Natural killer cell treated with Interleukin-12 subunit alpha and Interleukin-12 subunit beta and Interleukin-15 and Interleukin-18, amount 100 ng/mL, for 72 hours (primary cell): ENCODE results near the gene DOHH. TPM values are rescaled to one million over a fixed set of nuclear protein-coding genes. Genes with fewer than 3 reads are reported as not detected.
A peak's percentile ranks its signal among the peaks of the same experiment; 100 is the strongest.
"Not testable (repeated sequence)": the region's sequence is repeated elsewhere in the genome, so short reads cannot be mapped to it uniquely, and the experiment has no call there.

Source experiments
- ATAC-seq, 2 donors: fragments of 150-1000 bp; cut with Tn5 transposase in 1 of 2; sonication (Bioruptor Pico), chemical (Tn5 transposase) in 1 of 2; 2 replicates each; pipeline ENCODE4 v1.10.0; 2021
- DNase-seq: peaks from one replicate; pipeline ENCODE4 v3.0.0; 2022; ENCODE audit warnings: low spot score
- H3K27ac Mint-ChIP-seq, 2 donors: 1 replicate in 1 of 2; 2 replicates in 1 of 2; pipeline ENCODE4 v1.8.0; 2022; ENCODE audit warnings: mixed read lengths in 2 of 2, mild to moderate bottlenecking in 1 of 2, moderate library complexity in 1 of 2
- H3K27me3 Mint-ChIP-seq, 2 donors: 1 replicate in 1 of 2; 2 replicates in 1 of 2; pipeline ENCODE4 v1.8.0; 2022; ENCODE audit warnings: mixed read lengths in 2 of 2
- H3K36me3 Mint-ChIP-seq: one replicate; pipeline ENCODE4 v1.8.0; 2022; ENCODE audit warnings: mixed read lengths
- H3K4me1 Mint-ChIP-seq, 2 donors: 1 replicate in 1 of 2; 2 replicates in 1 of 2; pipeline ENCODE4 v1.8.0; 2022; ENCODE audit warnings: low read depth in 2 of 2, mixed read lengths in 2 of 2, mild to moderate bottlenecking in 1 of 2
- H3K4me3 Mint-ChIP-seq: one replicate; pipeline ENCODE4 v1.8.0; 2022; ENCODE audit warnings: mixed read lengths
- H3K9me3 Mint-ChIP-seq: 2 replicates; pipeline ENCODE4 v1.8.0; 2022; ENCODE audit warnings: mixed read lengths
- total RNA-seq, 2 donors: library from RNA; stranded (reverse); gene quantifications; one replicate each; pipeline ENCODE4 v1.2.3, GENCODE V29; 2022

Gene DOHH
- total RNA-seq, 2 donors from 2014 or later: 16.1 to 28.6 TPM

- H3K4me1 Mint-ChIP-seq: peaks cover 37 to 45% of the 10 kb centered on the region in 2 donors
- H3K36me3 Mint-ChIP-seq, H3K9me3 Mint-ChIP-seq, ATAC-seq, H3K27ac Mint-ChIP-seq, DNase-seq, H3K27me3 Mint-ChIP-seq: not testable (repeated sequence)
- H3K4me3 Mint-ChIP-seq: peak overlapping the region; percentile 50
These were observed 7.7 kb upstream of the DOHH start for GRCh38 chr19:3508121-3508661.

- DNase-seq (no peak), ATAC-seq (no peak)
- Mint-ChIP-seq H3K4me1 (peaks cover 37 to 45% of the 10 kb centered on the region in 2 donors), H3K27me3 (no peaks in the 10 kb centered on the region), H3K9me3 (no peaks in the 10 kb centered on the region), H3K4me3 (peak overlapping the region; percentile 95), H3K36me3 (no peaks in the 10 kb centered on the region), H3K27ac (peak overlapping the region; percentile 61 to 92)
These were observed 7.1 kb upstream of the DOHH start for GRCh38 chr19:3507371-3508120.

GRCh38 chr19:3506384-3507340 lies 6.2 kb upstream of the DOHH start:
- H3K4me1 Mint-ChIP-seq: peaks cover 37 to 40% of the 10 kb centered on the region in 2 donors
- no peak for ATAC-seq
- no peaks in the 10 kb centered on the region for H3K9me3 Mint-ChIP-seq

GRCh38 chr19:3505598-3506383 lies 5.3 kb upstream of the DOHH start, which contains the start of gene FZR1:
Gene FZR1 (plus strand): TSS chr19:3506311. CDS start chr19:3522990, 16,679 bp downstream.
- peak within 1 kb of the TSS; percentile 95 for H3K4me3 Mint-ChIP-seq
- ATAC-seq (peak; percentile 97 to 98), DNase-seq (peak; percentile 100)
- no peaks in the 10 kb centered on the region for H3K36me3 Mint-ChIP-seq
- no peaks in the 10 kb centered on the region for H3K9me3 Mint-ChIP-seq
- peaks cover 41% of the 10 kb centered on the region in 2 donors for H3K4me1 Mint-ChIP-seq
- H3K27me3 Mint-ChIP-seq: no peaks in the 10 kb centered on the region
- H3K27ac Mint-ChIP-seq: peak within 1 kb of the TSS; percentile 86 to 92

More at GRCh38 chr19:3506384-3507340, 6.2 kb upstream of the DOHH start:
- Mint-ChIP-seq H3K27ac (peak overlapping the region; percentile 86 to 92), H3K4me3 (peak overlapping the region; percentile 95), H3K27me3 (no peaks in the 10 kb centered on the region), H3K36me3 (no peaks in the 10 kb centered on the region)
- DNase-seq: no peak

- no peak for DNase-seq
- Mint-ChIP-seq H3K27me3 (no peaks in the 10 kb centered on the region), H3K27ac (peak overlapping the region in 1 of 2 donors; percentile 86), H3K36me3 (no peaks in the 10 kb centered on the region), H3K4me3 (peak overlapping the region; percentile 25), H3K4me1 (peaks cover 41 to 43% of the 10 kb centered on the region in 2 donors), H3K9me3 (no peaks in the 10 kb centered on the region)
- ATAC-seq: no peak
These were observed 4.3 kb upstream of the DOHH start for GRCh38 chr19:3504735-3505134.

- no peak overlapping the region for H3K4me3 Mint-ChIP-seq
- DNase-seq (no peak), ATAC-seq (no peak)
- no peaks in the 10 kb centered on the region for H3K36me3 Mint-ChIP-seq
- peak overlapping the region in 1 of 2 donors; percentile 86 for H3K27ac Mint-ChIP-seq
- H3K27me3 Mint-ChIP-seq: no peaks in the 10 kb centered on the region
- H3K9me3 Mint-ChIP-seq: no peaks in the 10 kb centered on the region
- H3K4me1 Mint-ChIP-seq: peaks cover 33 to 42% of the 10 kb centered on the region in 2 donors
These were observed 2.6 kb upstream of the DOHH start for GRCh38 chr19:3503036-3503572.

- no peak for ATAC-seq
These were observed 1.3 kb upstream of the DOHH start for GRCh38 chr19:3501780-3502179.

GRCh38 chr19:3499738-3500428 lies 591 bp downstream of the DOHH start:
- H3K27ac Mint-ChIP-seq: peak overlapping the region; percentile 98 to 99
- H3K27me3 Mint-ChIP-seq: no peaks in the 10 kb centered on the region
- ATAC-seq (peak in 1 of 2 donors; percentile 11), DNase-seq (no peak)
- peaks cover 24 to 29% of the 10 kb centered on the region in 2 donors for H3K4me1 Mint-ChIP-seq
- H3K4me3 Mint-ChIP-seq: peak overlapping the region; percentile 98
- H3K36me3 Mint-ChIP-seq: no peaks in the 10 kb centered on the region
- no peaks in the 10 kb centered on the region for H3K9me3 Mint-ChIP-seq

More at GRCh38 chr19:3501780-3502179, 1.3 kb upstream of the DOHH start:
- Mint-ChIP-seq H3K9me3 (no peaks in the 10 kb centered on the region), H3K27me3 (no peaks in the 10 kb centered on the region), H3K4me3 (no peak overlapping the region), H3K4me1 (peaks cover 30 to 38% of the 10 kb centered on the region in 2 donors), H3K36me3 (no peaks in the 10 kb centered on the region), H3K27ac (no peak overlapping the region)
- no peak for DNase-seq

GRCh38 chr19:3497757-3498520 lies 2.5 kb downstream of the DOHH start:
- Mint-ChIP-seq H3K4me3 (no peak overlapping the region), H3K36me3 (no peaks in the 10 kb centered on the region), H3K4me1 (peaks cover 19 to 24% of the 10 kb centered on the region in 2 donors), H3K27me3 (no peaks in the 10 kb centered on the region), H3K9me3 (no peaks in the 10 kb centered on the region), H3K27ac (no peak overlapping the region)
- no peak for DNase-seq
- no peak for ATAC-seq

- ATAC-seq: no peak
- DNase-seq: no peak
- Mint-ChIP-seq H3K27ac (no peak overlapping the region), H3K27me3 (no peaks in the 10 kb centered on the region), H3K4me3 (no peak overlapping the region), H3K9me3 (no peaks in the 10 kb centered on the region), H3K36me3 (no peaks in the 10 kb centered on the region), H3K4me1 (peaks cover 19 to 24% of the 10 kb centered on the region in 2 donors)
These were observed 3.8 kb downstream of the DOHH start for GRCh38 chr19:3496392-3497273.

GRCh38 chr19:3494559-3494958 lies 5.9 kb downstream of the DOHH start:
- Mint-ChIP-seq H3K36me3 (no peaks in the 10 kb centered on the region), H3K27ac (no peak overlapping the region), H3K4me3 (no peak overlapping the region), H3K27me3 (no peaks in the 10 kb centered on the region), H3K9me3 (no peaks in the 10 kb centered on the region), H3K4me1 (peaks cover 11% of the 10 kb centered on the region in 2 donors)
- ATAC-seq (no peak), DNase-seq (no peak)
